SH-SY5Y (cell line): ENCODE measurements around the gene EPS8L2.

Source experiments
- GATA2 ChIP-seq: IDR thresholded peaks from 2 replicates; pipeline ENCODE4 v1.6.1; 2011; ENCODE audit warnings: mild to moderate bottlenecking, low read depth, low read length
- GATA3 ChIP-seq: IDR thresholded peaks from 2 replicates; pipeline ENCODE4 v1.6.1; 2011; ENCODE audit warnings: low read depth, mild to moderate bottlenecking, low read length, moderate library complexity

The EPS8L2 gene

DNA sequence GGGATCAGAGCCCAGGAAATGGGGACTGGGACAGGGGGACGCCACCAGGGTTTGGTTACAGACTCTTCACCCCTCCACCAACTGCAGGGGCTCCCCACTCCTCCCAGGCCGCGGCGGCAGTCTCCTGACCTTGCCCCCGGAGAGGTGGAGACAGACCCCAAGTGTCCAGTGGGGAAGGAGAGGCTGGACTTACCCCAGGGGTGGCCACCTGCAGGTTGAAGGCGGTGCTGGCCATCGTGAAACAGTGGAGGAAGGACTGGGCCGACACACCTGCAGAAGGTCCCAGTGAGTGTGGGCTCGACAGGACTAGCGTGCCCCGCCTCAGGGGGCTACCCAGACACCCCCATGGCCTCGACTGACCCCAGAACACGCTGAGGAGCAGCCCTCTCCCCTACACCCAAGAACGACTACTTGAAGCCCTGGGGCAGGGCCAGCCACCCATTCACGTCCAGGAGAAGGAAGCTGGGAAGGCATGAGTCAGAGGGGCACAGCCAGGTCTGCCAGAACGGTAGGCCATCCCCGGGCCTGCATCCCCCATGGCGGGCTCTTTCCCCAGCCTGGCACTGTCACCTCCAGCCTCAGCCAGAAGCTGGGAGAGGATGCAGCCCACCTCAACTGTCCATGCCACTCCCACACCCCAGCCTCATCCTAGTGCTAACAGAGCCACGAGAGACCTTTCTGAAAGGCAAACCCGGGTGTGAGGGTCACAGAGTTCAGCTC, 69.0 kb downstream of the EPS8L2 start:
- TF ChIP-seq GATA3 = no peak
- no peak for TF ChIP-seq GATA2

GRCh38 chr11:776263-776560, 70.2 kb downstream of the EPS8L2 start:
- no peak for TF ChIP-seq GATA3

GRCh38 chr11:776561-777287, 70.7 kb downstream of the EPS8L2 start:
- no peak for TF ChIP-seq GATA2
- TF ChIP-seq GATA3 = no peak
